HL-60 (cell line): ENCODE measurements around the gene MYOCD.

Experiments
- DNase-seq, 2 experiments: peaks; one replicate each; pipeline ENCODE4 v3.0.0-alpha.2; 2010 to 2020; ENCODE audit warnings: low read depth in 1 of 2, low spot score in 1 of 2
- H3K27ac ChIP-seq: fragments of 250-450 bp; sonication (Bioruptor Pico); replicated peaks from 2 replicates; pipeline ENCODE4 v1.5.1; 2020; ENCODE audit warnings: mild to moderate bottlenecking, moderate library complexity
- H3K27me3 ChIP-seq: fragments of 250-450 bp; sonication (Bioruptor Pico); 2 replicates; pipeline ENCODE4 v1.5.1; 2021; ENCODE audit warnings: mild to moderate bottlenecking, moderate library complexity; ENCODE audit not compliant: insufficient read depth, poor library complexity, severe bottlenecking
- H3K4me3 ChIP-seq: replicated peaks from 2 replicates; pipeline ENCODE4 v1.5.1; 2011; ENCODE audit warnings: mild to moderate bottlenecking, control low read depth, low read length; ENCODE audit not compliant: insufficient read depth
- SPI1 ChIP-seq: IDR thresholded peaks from 2 replicates; pipeline ENCODE4 v1.6.1; 2012; ENCODE audit warnings: low read depth, mild to moderate bottlenecking, borderline replicate concordance
- TF ChIP-seq, protein P1 (sequence below): IDR thresholded peaks from 2 replicates; pipeline ENCODE4 v1.6.1; 2012; ENCODE audit warnings: low read depth; ENCODE audit not compliant: insufficient replicate concordance

MYOCD gene

GRCh38 chr17:12815642-12816141, 150.0 kb downstream of the MYOCD start:
- TF ChIP-seq SPI1 = peak; percentile 36
- TF ChIP-seq, protein P1, sequence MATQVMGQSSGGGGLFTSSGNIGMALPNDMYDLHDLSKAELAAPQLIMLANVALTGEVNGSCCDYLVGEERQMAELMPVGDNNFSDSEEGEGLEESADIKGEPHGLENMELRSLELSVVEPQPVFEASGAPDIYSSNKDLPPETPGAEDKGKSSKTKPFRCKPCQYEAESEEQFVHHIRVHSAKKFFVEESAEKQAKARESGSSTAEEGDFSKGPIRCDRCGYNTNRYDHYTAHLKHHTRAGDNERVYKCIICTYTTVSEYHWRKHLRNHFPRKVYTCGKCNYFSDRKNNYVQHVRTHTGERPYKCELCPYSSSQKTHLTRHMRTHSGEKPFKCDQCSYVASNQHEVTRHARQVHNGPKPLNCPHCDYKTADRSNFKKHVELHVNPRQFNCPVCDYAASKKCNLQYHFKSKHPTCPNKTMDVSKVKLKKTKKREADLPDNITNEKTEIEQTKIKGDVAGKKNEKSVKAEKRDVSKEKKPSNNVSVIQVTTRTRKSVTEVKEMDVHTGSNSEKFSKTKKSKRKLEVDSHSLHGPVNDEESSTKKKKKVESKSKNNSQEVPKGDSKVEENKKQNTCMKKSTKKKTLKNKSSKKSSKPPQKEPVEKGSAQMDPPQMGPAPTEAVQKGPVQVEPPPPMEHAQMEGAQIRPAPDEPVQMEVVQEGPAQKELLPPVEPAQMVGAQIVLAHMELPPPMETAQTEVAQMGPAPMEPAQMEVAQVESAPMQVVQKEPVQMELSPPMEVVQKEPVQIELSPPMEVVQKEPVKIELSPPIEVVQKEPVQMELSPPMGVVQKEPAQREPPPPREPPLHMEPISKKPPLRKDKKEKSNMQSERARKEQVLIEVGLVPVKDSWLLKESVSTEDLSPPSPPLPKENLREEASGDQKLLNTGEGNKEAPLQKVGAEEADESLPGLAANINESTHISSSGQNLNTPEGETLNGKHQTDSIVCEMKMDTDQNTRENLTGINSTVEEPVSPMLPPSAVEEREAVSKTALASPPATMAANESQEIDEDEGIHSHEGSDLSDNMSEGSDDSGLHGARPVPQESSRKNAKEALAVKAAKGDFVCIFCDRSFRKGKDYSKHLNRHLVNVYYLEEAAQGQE = no peak
- DNase-seq = peak in 1 of 2 experiments; percentile 8
- no peak overlapping the region for H3K27ac ChIP-seq
- H3K4me3 ChIP-seq = no peak overlapping the region
- no peaks in the 10 kb centered on the region for H3K27me3 ChIP-seq
